ENCODE measurements around the gene MGST1.
"Not testable (repeated sequence)": the region's sequence is repeated elsewhere in the genome, so short reads cannot be mapped to it uniquely, and the experiment has no call there.

Gene MGST1

DNA sequence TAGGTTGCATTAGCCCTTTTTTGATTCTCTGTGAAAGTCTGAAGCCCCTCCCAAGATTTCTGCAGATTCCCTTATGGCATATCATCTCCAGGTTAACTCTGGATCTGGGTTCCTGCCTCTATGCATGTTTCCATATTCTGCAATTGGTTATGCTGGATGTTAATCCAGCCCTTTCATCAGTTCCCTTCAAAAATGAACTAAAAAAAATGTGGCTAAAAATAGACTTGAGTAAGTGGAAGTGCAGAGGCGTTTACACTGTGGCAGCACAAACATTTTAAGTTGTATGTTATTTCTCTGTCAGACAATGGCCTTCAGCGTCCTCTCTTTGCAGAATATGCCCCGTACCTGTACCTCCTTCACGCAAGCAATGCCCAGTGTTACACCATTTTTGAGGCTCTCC lies 11.4 kb downstream of the MGST1 start:
- DNase-seq: no peak

DNA sequence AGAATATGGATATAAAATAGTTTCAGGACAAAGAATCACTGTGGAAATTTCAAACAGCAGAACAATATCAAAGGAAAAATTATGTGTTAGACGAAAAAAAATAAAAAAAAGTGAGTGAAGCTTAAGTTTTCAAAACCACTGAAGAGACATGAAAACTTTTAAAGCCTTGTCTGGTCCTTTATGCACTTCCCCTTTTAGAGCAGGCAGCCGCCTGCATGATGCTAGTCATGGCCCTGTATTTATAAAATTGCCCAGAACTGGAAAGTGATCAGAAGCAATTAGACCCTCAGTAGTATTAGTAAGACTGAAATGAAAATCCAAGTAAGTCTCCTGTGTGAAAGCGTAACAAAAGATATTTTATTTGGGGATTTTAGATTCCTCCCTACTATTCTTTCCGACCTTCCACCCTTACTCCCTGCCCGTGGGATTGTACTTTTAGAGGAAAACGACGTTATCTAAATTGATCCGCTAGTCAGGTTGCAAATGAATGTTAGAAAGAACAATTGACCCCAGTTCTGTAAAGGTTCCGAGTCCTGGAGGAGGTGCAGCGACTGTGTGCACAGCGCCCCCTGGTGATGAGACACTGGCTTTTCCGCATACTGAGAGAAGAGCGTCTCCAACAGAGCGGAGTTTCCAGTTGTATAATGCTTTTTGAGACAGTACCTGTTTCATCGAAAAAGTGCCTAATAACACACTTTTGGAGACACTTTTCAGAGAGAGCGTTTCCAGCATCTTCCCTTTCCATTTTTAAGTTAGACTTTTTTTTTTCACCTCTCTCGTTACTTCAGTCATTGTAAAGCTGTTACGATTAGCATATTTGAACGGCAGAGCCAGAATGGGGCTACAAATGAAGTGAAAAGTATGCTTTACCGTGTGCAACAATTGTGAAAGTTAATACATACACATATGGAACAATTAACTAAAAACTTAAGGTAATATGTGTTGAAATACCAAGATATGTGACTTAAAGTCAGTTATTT lies 12.4 kb downstream of the MGST1 start:
- DNase-seq: peak; percentile 63

DNA sequence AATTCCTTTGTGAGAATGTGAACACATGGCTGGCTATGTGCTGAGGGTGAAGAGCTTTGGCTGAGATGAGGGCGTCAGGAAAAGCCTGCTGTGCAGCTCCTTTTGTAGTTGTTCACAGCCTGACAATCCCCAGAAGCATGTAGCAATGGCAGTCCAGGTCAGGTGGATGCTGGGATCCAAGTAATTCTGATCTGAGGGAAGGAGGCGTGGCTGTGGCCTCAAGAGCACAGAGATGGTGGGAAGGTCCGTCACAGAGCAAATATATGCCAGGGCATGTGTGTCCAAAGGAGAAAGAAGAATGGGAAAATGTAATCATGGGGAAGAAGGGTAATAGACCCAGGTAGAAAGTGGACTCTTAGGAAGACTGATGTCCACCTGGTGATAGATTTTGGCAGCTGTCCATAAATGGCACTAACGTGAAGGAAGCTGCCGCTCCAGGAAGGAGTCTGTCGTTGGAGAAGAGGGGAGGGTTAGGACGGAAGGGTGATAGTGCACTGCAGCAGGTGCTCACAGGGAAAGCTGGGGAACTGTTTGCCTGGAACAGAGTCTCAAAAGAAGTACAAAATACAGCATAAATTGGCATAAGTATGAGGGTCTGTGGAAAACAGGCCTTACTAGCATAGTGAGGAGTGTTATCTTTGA lies 13.8 kb downstream of the MGST1 start:
- DNase-seq: no peak

DNA sequence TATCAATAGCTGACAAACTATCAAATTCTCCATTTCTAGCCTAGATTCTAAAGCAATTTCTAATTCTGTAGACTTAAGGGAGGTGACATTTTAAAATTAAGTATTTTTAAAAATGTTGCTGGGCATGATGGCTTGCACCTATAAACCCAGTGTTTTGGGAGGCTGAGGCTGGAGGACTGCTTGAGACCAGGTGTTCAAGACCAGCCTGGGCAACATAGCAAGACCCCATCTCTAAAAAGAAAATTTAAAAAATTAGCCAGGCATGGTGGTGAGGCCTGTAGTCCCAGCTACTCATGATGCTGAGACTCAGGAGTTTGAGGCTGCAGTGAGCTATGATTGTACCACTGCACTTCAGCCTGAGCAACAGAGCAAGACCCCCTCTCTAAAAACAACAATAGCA lies 15.1 kb downstream of the MGST1 start:
- DNase-seq: no peak

DNA sequence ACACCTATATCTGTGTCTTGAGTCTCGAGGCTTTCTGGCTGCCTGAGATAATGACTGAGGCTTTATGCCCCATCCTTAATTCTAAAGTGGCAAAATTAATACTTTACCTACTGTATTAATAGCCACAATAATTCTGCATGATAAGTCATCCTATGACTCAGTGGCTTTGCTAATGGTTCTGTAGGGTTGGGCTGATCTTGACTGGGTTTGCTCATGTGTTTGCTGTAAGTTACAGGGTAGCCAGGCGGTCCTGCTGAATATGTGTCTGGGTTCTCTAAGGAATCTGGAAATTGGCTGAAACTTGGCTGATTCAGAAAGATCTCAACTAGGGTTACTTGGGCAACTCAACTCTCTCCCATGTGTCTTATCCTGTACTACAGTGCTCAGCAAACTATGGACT lies 21.7 kb downstream of the MGST1 start:
- no peak for DNase-seq

DNA sequence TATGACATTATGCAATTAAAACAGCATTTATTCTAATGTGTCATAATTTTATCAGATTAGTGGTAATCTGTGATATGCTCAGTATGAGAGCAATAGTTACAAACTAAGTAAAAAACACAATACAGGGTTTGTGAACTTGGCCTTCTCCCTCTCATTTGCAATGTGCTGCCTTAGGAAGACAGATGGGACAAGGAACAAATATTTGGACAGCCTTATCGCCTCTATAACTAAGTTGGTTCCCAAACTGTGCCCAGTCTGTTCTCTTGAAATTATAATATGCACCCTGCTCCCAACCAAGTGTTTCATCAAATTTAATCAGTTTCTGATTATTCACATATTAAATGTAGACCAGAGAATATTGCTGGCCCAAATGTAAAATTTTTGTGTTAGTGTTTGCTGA lies 22.7 kb downstream of the MGST1 start:
- no peak for DNase-seq

DNA sequence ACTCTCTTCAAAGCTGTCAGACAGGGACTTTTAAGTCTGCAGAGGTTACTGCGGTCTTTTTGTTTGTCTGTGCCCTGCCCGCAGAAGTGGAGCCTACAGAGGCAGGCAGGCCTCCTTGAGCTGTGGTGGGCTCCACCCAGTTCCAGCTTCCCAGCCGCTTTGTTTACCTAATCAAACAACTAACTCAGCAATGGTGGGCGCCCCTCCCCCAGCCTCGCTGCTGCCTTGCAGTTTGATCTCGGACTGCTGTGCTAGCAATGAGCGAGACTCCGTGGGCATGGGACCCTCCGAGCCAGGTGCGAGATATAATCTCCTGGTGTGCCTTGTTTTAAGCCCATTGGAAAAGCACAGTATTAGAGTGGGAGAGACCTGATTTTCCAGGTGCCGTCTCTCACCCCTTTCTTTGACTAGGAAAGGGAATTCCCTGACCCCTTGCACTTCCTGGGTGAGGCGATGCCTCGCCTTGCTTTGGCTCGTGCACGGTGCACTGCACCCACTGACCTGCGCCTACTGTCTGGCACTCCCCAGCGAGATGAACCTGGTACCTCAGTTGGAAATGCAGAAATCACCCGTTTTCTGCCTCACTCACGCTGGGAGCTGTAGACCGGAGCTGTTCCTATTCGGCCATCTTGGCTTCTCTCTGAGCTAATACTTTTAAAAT lies 35.3 kb downstream of the MGST1 start:
- DNase-seq: not testable (repeated sequence)

DNA sequence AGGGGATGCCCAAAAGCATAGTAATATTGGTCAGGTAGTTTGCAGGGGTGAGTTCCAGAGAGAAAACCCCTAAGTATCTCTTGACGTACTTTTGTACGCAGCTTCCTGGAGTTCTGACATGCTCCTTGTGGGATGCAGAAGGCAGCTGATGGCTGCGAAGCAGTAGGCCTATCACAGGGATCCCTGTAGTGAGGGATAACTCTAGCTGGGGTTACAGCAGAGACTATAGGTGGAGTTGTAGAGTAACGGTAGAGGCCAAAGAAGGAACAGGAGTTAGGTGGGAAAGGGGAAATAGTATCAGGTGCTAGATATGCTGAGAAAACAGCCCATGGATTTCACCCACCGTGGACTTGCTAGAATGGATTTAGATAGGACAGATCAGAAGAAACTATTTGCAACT lies 37.3 kb downstream of the MGST1 start:
- DNase-seq: no peak

DNA sequence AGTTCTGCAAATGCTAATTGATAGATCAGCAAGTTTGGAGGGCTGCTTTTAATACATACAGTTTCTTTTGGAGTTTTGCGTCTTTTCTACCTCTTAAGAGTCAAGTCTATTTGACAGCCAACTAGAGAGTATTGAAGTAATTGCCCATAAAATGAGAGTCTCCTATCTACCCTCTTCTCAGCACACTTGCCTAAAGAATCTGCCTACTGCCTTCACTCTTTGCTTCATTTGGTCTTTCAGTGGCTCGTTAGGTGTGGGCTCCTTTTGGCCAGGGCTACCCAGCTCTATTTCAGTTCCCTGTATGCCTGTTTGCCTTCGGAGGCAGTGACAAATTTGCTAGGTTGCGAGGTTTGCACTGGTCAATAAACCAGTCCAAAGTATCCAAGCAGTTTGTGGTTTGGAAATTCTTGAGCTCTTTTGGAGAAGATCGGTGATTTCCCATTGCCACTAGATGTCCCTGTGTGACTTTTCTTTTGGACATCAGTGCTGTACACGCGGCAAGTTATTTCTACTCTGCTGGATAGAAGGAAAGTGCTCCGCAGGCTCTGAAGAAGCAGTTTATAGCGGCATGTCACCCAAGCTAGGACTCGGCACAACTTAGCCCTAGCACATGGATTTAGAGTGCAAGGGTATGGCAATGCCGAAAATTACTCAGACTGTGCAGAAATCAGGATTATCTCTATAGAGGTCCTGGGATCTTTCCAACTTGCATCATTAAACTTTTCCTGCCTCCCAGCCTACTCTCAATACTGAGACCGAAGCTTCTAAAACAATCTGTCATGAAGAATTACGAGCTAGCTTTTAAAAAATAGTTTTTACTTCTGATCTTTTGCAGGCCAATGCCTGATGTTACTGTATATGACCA lies 38.6 kb downstream of the MGST1 start:
- no peak for DNase-seq

DNA sequence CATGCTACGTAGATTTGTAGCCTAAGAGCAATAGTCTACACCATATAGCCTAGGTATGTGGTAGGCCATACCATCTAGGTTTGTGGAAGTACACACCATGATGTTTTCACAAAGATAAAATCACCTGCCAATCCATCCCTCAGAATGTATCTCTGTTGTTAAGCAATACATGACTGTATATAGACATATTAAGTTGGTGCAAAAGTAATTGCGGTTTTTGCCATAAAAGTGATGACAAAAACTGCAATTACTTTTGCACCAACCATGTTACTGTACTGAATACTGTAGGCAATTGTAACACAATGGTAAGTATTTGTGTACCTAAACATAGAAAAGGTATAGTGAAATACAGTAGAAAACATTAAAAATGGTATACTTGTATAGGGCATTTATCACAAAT lies 40.5 kb downstream of the MGST1 start:
- no peak for DNase-seq

DNA sequence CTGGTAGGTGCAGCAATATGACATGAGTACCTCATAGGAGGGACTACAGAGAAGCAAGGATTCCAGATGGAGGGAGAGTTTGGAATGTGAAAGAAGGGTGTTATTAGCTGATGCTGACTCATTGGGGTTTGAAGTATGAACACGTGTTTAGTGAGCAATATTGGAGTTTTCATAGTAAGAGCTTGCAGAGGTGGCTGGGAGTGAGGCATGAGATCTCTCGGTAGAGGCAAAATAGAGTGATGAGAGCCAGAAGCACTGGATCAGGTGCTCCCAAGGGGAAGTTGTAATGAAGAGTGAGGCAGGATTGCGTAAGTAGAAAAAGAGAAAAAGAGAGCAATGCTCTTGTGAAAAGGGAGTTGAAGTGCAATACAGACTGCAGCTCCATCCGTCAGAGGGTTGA lies 42.1 kb downstream of the MGST1 start:
- no peak for DNase-seq

DNA sequence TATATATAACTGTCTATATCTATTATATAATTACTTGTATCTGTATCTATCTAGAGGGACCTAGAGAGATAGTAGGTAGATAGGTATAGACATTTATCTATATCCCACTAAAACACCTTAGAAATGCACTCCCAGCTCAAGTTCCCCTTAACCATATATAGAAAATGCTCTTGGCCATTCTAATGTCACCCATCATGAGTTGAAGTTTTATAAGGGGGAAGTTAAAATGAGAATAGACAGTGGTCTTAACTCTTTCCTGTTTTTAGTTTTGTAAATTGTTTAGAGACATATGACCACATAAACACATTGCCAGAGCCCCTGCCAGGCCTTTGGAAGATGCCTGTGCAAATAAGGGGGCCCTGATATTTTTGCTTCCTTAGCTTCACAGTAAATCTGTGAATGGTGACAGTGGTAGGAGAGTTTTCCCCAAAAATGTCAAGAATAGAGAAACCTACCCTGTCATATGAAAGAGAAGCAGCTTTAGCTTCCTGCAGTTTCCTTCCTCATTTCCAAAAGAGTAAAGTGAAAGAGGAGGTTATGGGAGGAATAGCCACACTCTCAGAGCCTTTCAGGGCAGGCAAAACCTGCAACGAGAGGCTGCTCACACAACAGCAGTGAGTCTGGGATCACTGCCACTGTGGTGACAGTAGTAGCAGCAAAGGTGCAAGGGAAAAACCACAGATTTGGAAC lies 45.5 kb downstream of the MGST1 start:
- no peak for DNase-seq

DNA sequence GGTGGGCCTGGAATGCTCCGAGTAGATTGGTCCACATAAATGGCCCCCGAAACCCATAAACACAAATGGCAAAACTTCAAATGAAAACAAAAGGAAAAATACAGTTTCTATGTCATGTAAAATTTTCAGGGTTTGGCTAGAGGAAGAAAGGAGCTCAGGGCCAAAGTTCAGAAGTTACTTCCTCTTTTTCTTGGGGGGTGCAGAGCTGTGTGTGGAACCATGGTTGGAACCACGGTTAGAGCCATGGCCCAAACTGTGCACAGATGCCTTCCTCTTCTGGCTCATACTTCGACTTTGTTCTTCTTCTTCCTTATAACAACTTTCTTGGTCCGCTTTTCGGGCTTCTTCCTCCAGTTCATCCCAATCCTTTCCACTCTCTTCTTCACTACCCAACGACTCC lies 51.7 kb downstream of the MGST1 start:
- no peak for DNase-seq

DNA sequence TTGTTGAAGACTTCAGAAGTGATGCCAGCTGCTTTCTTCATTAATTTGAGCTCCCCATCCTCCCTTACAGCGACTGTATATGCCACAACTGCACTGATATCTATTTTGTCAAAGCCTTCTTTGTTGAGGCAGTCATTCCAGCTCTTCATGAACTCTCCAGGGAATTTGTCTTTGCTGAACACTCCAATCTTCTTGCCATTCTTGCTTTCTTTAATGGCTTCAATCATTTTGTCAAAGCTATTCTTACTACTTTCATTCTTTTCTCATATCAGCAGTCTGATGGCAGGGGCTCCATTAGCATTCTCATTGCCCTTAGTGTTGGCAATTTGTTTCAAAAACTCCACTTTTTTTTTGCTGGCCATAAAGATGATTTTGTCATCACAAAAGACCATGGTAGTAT lies 54.4 kb downstream of the MGST1 start:
- not testable (repeated sequence) for DNase-seq

DNA sequence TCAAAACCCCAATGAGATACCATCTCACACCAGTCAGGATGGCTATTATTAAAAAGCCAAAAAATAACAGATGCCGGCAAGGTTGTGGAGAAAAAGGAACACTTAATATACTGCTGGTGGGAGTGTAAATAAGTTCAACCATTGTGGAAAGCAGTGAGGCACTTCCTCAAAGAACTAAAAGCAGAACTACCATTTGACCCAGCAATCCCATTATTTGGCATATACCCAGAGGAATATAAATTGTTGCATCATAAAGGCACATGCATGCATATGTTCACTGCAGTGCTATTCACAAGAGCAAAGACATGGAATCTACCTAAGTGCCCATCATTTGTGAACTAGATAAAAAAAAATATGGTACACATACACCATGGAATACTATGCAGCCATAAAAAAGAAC lies 59.9 kb downstream of the MGST1 start:
- no peak for DNase-seq

All from stimulated activated CD8-positive, alpha-beta memory T cell treated with anti-CD3 and anti-CD28 coated beads, Interleukin-4, amount 100 ng/mL, for 48 hours (primary cell).